ENCODE results near the gene PTPRD. TPM values are rescaled to one million over a fixed set of nuclear protein-coding genes. Genes with fewer than 3 reads are reported as not detected.
"Not testable (repeated sequence)": the region's sequence is repeated elsewhere in the genome, so short reads cannot be mapped to it uniquely, and the experiment has no call there.

PTPRD gene
- total and polyA plus RNA-seq, 2 experiments from 2014 or later, result 11.5 to 58.0 TPM

DNA sequence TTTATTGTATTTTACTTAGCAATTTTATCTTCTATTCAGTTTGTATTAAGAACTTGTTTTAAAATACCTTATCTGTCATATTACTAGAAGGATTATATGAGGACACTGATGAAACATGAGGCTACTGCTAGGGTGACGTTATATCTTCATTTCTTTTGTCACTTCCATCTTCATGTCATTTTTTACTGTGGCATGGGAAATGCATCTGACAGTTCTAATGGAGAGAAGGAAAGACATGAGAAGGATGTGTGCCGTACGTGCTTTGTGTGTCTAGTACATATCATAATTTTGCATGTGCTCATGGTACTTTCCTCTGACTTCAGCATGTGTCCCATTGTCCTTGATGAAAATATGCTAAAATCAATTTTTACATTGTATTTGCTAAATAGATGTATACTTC is 258.2 kb downstream of the PTPRD start (continued):
- TF ChIP-seq ZNF462 (CRISPR knock-in tag; IDR thresholded peaks at IDR 0.05) (no peak), ZNF331 (CRISPR knock-in tag; IDR thresholded peaks at IDR 0.05; ENCODE audit: low read depth) (no peak), NANOG (IDR thresholded peaks at IDR 0.05; ENCODE audit: borderline replicate concordance) (no peak), POLR2AphosphoS5 (IDR thresholded peaks at IDR 0.05; ENCODE audit: low read depth) (no peak)
- TF ChIP-seq, protein P1, sequence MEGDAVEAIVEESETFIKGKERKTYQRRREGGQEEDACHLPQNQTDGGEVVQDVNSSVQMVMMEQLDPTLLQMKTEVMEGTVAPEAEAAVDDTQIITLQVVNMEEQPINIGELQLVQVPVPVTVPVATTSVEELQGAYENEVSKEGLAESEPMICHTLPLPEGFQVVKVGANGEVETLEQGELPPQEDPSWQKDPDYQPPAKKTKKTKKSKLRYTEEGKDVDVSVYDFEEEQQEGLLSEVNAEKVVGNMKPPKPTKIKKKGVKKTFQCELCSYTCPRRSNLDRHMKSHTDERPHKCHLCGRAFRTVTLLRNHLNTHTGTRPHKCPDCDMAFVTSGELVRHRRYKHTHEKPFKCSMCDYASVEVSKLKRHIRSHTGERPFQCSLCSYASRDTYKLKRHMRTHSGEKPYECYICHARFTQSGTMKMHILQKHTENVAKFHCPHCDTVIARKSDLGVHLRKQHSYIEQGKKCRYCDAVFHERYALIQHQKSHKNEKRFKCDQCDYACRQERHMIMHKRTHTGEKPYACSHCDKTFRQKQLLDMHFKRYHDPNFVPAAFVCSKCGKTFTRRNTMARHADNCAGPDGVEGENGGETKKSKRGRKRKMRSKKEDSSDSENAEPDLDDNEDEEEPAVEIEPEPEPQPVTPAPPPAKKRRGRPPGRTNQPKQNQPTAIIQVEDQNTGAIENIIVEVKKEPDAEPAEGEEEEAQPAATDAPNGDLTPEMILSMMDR (conservative IDR thresholded peaks at IDR 0.05; ENCODE audit: low read depth in 2 of 2), result no peak
- TF ChIP-seq, protein P2, sequence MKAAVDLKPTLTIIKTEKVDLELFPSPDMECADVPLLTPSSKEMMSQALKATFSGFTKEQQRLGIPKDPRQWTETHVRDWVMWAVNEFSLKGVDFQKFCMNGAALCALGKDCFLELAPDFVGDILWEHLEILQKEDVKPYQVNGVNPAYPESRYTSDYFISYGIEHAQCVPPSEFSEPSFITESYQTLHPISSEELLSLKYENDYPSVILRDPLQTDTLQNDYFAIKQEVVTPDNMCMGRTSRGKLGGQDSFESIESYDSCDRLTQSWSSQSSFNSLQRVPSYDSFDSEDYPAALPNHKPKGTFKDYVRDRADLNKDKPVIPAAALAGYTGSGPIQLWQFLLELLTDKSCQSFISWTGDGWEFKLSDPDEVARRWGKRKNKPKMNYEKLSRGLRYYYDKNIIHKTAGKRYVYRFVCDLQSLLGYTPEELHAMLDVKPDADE (IDR thresholded peaks at IDR 0.05), result no peak

- not testable (repeated sequence) for H3K36me3 Mint-ChIP-seq (ENCODE audit: low read depth); H3K4me1 Mint-ChIP-seq; H3K4me1 ChIP-seq (ENCODE audit: insufficient read depth); ATAC-seq; H3K27me3 Mint-ChIP-seq (ENCODE audit: insufficient read depth, low read depth, poor library complexity); H3K4me3 Mint-ChIP-seq; H3K4me2 ChIP-seq; DNase-seq (ENCODE audit: low spot score); H2AFZ ChIP-seq; H3K27ac Mint-ChIP-seq; H3K9me3 Mint-ChIP-seq; H3K27ac ChIP-seq (ENCODE audit: low read depth); H3K79me2 ChIP-seq (replicated peaks; ENCODE audit: insufficient read depth); H3F3A ChIP-seq (replicated peaks; ENCODE audit: low read depth); H3K9me2 ChIP-seq (ENCODE audit: insufficient read depth); H3K27me3 ChIP-seq (ENCODE audit: insufficient read depth); H3K36me3 ChIP-seq (ENCODE audit: insufficient read depth); H4K20me1 ChIP-seq (replicated peaks; ENCODE audit: insufficient read depth); H3K4me3 ChIP-seq
Observed at GRCh38 chr9:10345621-10346020, 267.2 kb downstream of the PTPRD start.
